WTC11 (cell line): Measurements from ENCODE around the gene PPP1R16B. TPM values are rescaled to one million over a fixed set of nuclear protein-coding genes. Genes with fewer than 3 reads are reported as not detected.

Experiments used
- ATAC-seq: fragments of 200-7000 bp; cut with Tn5 transposase; 2 replicates; pipeline ENCODE4 v1.10.0; 2021; ENCODE audit warnings: mild to moderate bottlenecking, moderate library complexity
- CTCF ChIA-PET: fragments of 300-600 bp; sonication (Branson Sonifier 250); formaldehyde crosslinking; loops from one replicate; lab custom pipeline; 2021; ENCODE audit warnings: antibody characterized with exemption; lab: Charles Lee
- POLR2A ChIA-PET: fragments of 350-600 bp; sonication (Branson Sonifier 250); formaldehyde crosslinking; loops from one replicate; lab custom pipeline; 2021; ENCODE audit warnings: antibody characterized with exemption; lab: Charles Lee
- DNase-seq: peaks from one replicate; pipeline ENCODE4 v3.0.0; 2021; ENCODE audit warnings: low spot score
- H3K27ac Mint-ChIP-seq: 2 replicates; pipeline ENCODE4 v1.8.0; 2021; ENCODE audit warnings: mixed read lengths
- H3K27me3 Mint-ChIP-seq: 2 replicates; pipeline ENCODE4 v1.8.0; 2021; ENCODE audit warnings: low read depth, mild to moderate bottlenecking, moderate library complexity, mixed read lengths
- H3K36me3 Mint-ChIP-seq: 2 replicates; pipeline ENCODE4 v1.8.0; 2021; ENCODE audit warnings: mixed read lengths
- H3K4me1 Mint-ChIP-seq: 2 replicates; pipeline ENCODE4 v1.8.0; 2022; ENCODE audit warnings: mixed read lengths
- H3K4me3 Mint-ChIP-seq: 2 replicates; pipeline ENCODE4 v1.8.0; 2021; ENCODE audit warnings: mild to moderate bottlenecking, moderate library complexity, mixed read lengths
- H3K9me3 Mint-ChIP-seq: 2 replicates; pipeline ENCODE4 v1.8.0; 2021; ENCODE audit warnings: mixed read lengths
- GTF2I ChIP-seq: fragments of 250-450 bp; sonication (Bioruptor Pico); conservative IDR thresholded peaks from 2 replicates; pipeline ENCODE4 v1.4.0; 2021; ENCODE audit warnings: mild to moderate bottlenecking
- IRF2 ChIP-seq: sonication (generic); formaldehyde crosslinking; IDR thresholded peaks from 2 replicates; pipeline ENCODE4 v1.8.0; 2022; ENCODE audit warnings: low read depth, missing genetic modification reagents, borderline replicate concordance
- SOX15 ChIP-seq: fragments of 250-450 bp; sonication (Bioruptor Pico); IDR thresholded peaks from 2 replicates; pipeline ENCODE4 v1.9.0; 2021; ENCODE audit warnings: mild to moderate bottlenecking
- TEAD4 ChIP-seq: sonication (generic); formaldehyde crosslinking; IDR thresholded peaks from 2 replicates; pipeline ENCODE4 v1.8.0; 2022; ENCODE audit warnings: mild to moderate bottlenecking, missing genetic modification reagents
- ZNF121 ChIP-seq: sonication (generic); formaldehyde crosslinking; IDR thresholded peaks from 2 replicates; pipeline ENCODE4 v1.8.0; 2023; ENCODE audit warnings: missing genetic modification reagents
- ZNF317 ChIP-seq: sonication (generic); formaldehyde crosslinking; IDR thresholded peaks from 2 replicates; pipeline ENCODE4 v1.8.1; 2023; ENCODE audit warnings: low read depth, mild to moderate bottlenecking, moderate library complexity, missing genetic modification reagents, borderline replicate concordance
- ZNF671 ChIP-seq: fragments of 250-450 bp; sonication (Bioruptor Pico); IDR thresholded peaks from 2 replicates; pipeline ENCODE4 v1.8.0; 2021; ENCODE audit warnings: mild to moderate bottlenecking
- total RNA-seq: library from RNA; stranded (reverse); gene quantifications from 3 replicates; pipeline ENCODE4 v1.2.3, GENCODE V29; 2021
- TF ChIP-seq, protein P1 (sequence below): sonication (generic); formaldehyde crosslinking; IDR thresholded peaks from 2 replicates; pipeline ENCODE4 v1.8.1; 2023; ENCODE audit warnings: mild to moderate bottlenecking, missing genetic modification reagents
- TF ChIP-seq, protein P2 (sequence below): sonication (generic); formaldehyde crosslinking; IDR thresholded peaks from 2 replicates; pipeline ENCODE4 v1.8.1; 2023; ENCODE audit warnings: mild to moderate bottlenecking, moderate library complexity, missing genetic modification reagents
- TF ChIP-seq, protein P3 (sequence below): sonication (generic); formaldehyde crosslinking; IDR thresholded peaks from 2 replicates; pipeline ENCODE4 v1.8.0; 2022; ENCODE audit warnings: mild to moderate bottlenecking, missing genetic modification reagents

Gene PPP1R16B
- total RNA-seq, 1 experiment from 2014 or later: 12.0 TPM

GRCh38 chr20:38926934-38927616 lies 121.6 kb downstream of the PPP1R16B start:
- Mint-ChIP-seq H3K27ac (no peak overlapping the region), H3K4me1 (peaks cover 35% of the 10 kb centered on the region), H3K4me3 (peak overlapping the region; percentile 86), H3K9me3 (no peaks in the 10 kb centered on the region), H3K36me3 (peaks cover 24% of the 10 kb centered on the region), H3K27me3 (no peaks in the 10 kb centered on the region)
- CTCF ChIA-PET: interaction anchor here (0.9 to 1.9 kb wide), 13 partner anchors 10 to 211 kb away, joined by 3 to 15 read pairs (median 5); partner anchors contain the start of gene DHX35
- DNase-seq (no peak), ATAC-seq (no peak)
- POLR2A ChIA-PET: interaction anchor here (0.5 to 1.7 kb wide), 11 partner anchors 10 to 386 kb away, joined by 3 to 21 read pairs (median 4); partner anchors contain the start of genes DHX35 and PPP1R16B
- TF ChIP-seq, protein P1, sequence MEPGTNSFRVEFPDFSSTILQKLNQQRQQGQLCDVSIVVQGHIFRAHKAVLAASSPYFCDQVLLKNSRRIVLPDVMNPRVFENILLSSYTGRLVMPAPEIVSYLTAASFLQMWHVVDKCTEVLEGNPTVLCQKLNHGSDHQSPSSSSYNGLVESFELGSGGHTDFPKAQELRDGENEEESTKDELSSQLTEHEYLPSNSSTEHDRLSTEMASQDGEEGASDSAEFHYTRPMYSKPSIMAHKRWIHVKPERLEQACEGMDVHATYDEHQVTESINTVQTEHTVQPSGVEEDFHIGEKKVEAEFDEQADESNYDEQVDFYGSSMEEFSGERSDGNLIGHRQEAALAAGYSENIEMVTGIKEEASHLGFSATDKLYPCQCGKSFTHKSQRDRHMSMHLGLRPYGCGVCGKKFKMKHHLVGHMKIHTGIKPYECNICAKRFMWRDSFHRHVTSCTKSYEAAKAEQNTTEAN (CRISPR knock-in tag): 0 out of 2 replicates have a peak, but pooled peaks have one; percentile 22
- TF ChIP-seq GTF2I (CRISPR knock-in tag): no peak
- TF ChIP-seq, protein P2, sequence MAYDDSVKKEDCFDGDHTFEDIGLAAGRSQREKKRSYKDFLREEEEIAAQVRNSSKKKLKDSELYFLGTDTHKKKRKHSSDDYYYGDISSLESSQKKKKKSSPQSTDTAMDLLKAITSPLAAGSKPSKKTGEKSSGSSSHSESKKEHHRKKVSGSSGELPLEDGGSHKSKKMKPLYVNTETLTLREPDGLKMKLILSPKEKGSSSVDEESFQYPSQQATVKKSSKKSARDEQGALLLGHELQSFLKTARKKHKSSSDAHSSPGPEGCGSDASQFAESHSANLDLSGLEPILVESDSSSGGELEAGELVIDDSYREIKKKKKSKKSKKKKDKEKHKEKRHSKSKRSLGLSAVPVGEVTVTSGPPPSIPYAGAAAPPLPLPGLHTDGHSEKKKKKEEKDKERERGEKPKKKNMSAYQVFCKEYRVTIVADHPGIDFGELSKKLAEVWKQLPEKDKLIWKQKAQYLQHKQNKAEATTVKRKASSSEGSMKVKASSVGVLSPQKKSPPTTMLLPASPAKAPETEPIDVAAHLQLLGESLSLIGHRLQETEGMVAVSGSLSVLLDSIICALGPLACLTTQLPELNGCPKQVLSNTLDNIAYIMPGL (CRISPR knock-in tag): no peak

DNA sequence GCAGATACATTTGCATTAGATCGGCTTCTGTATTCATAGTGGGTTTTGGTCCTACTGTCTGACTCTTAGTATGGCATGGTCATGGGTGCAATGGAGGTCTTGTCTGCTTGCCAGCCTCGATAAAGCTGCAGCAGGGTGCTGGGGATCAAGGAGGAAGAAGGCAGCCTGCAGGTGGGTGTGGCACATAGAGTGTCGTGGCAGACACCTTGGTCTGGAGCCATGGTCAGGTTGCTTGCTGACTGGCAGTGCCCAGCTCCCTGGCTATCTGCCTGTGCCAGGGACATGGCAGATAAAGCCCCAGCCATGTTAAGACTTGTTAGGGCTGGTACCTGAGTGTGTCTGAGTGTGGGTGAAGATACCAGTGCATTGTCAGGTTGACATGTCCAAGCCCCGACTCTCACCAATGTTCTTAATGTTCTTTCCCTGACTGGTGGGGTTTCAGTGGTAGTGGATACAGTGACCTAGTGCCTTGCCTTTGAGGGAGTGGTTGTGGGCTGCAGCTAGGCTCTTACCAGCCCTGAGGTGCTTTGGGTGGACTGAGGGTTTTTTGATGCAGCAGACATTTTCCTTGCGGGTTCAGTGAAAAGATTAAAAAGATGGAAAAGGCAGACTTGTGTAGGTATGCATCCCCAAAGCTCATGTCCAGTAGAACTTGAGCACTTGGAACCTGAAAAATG lies 122.5 kb downstream of the PPP1R16B start:
- POLR2A ChIA-PET: interaction anchor here (0.7 to 0.9 kb wide), 2 partner anchors 40 to 387 kb away, joined by 3 to 15 read pairs; no protein-coding TSS in a partner anchor

GRCh38 chr20:38930242-38930569 lies 124.7 kb downstream of the PPP1R16B start:
- ChIA-PET POLR2A (interaction anchor here (1.4 kb wide), 1 partner anchor 32 kb away, joined by 10 read pairs; the partner anchor contains the start of gene DHX35), CTCF (interaction anchor here (0.6 to 2.0 kb wide), 2 partner anchors 186 to 271 kb away, joined by 3 to 6 read pairs; no protein-coding TSS in a partner anchor)
- Mint-ChIP-seq H3K4me3 (no peak overlapping the region; the same call in 1 of the 2 replicates), H3K9me3 (no peaks in the 10 kb centered on the region), H3K27ac (peak overlapping the region; percentile 70; the same call in 1 of the 2 replicates), H3K36me3 (peaks cover 25% of the 10 kb centered on the region), H3K27me3 (no peaks in the 10 kb centered on the region), H3K4me1 (peaks cover 43% of the 10 kb centered on the region)
- no peak for DNase-seq
- TF ChIP-seq SOX15 (no peak), ZNF317 (CRISPR knock-in tag) (no peak)
- TF ChIP-seq, protein P3, sequence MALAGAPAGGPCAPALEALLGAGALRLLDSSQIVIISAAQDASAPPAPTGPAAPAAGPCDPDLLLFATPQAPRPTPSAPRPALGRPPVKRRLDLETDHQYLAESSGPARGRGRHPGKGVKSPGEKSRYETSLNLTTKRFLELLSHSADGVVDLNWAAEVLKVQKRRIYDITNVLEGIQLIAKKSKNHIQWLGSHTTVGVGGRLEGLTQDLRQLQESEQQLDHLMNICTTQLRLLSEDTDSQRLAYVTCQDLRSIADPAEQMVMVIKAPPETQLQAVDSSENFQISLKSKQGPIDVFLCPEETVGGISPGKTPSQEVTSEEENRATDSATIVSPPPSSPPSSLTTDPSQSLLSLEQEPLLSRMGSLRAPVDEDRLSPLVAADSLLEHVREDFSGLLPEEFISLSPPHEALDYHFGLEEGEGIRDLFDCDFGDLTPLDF: no peak
- ATAC-seq: no peak

More for the DNA sequence above, 122.5 kb downstream of the PPP1R16B start:
- H3K4me3 Mint-ChIP-seq: peak overlapping the region; percentile 86
- ATAC-seq: no peak
- H3K27ac Mint-ChIP-seq: peak overlapping the region; percentile 73; the same call in 1 of the 2 replicates
- CTCF ChIA-PET: interaction anchor here (0.7 to 0.8 kb wide), 2 partner anchors 45 to 138 kb away, joined by 3 to 5 read pairs; no protein-coding TSS in a partner anchor
- TF ChIP-seq ZNF671 (CRISPR knock-in tag) (no peak), TEAD4 (no peak), IRF2 (CRISPR knock-in tag) (no peak), ZNF121 (CRISPR knock-in tag) (no peak)
- TF ChIP-seq, protein P2 (CRISPR knock-in tag): no peak
- TF ChIP-seq, all 79 proteins: peak for 0
- Mint-ChIP-seq H3K36me3 (peaks cover 24% of the 10 kb centered on the region), H3K9me3 (no peaks in the 10 kb centered on the region), H3K4me1 (peaks cover 41% of the 10 kb centered on the region), H3K27me3 (no peaks in the 10 kb centered on the region)
- no peak for DNase-seq
